ENCODE measurements around the gene DLL4.

GRCh38 chr15:40934457-40934856, 5.3 kb downstream of the DLL4 start:
- TF ChIP-seq, protein P1, sequence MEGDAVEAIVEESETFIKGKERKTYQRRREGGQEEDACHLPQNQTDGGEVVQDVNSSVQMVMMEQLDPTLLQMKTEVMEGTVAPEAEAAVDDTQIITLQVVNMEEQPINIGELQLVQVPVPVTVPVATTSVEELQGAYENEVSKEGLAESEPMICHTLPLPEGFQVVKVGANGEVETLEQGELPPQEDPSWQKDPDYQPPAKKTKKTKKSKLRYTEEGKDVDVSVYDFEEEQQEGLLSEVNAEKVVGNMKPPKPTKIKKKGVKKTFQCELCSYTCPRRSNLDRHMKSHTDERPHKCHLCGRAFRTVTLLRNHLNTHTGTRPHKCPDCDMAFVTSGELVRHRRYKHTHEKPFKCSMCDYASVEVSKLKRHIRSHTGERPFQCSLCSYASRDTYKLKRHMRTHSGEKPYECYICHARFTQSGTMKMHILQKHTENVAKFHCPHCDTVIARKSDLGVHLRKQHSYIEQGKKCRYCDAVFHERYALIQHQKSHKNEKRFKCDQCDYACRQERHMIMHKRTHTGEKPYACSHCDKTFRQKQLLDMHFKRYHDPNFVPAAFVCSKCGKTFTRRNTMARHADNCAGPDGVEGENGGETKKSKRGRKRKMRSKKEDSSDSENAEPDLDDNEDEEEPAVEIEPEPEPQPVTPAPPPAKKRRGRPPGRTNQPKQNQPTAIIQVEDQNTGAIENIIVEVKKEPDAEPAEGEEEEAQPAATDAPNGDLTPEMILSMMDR (conservative IDR thresholded peaks at IDR 0.05): no peak
- no peak for TF ChIP-seq ZFX (IDR thresholded peaks at IDR 0.05)

All from C4-2B (cell line).